ENCODE measurements around the gene FBRSL1. TPM values are rescaled to one million over a fixed set of nuclear protein-coding genes. Genes with fewer than 3 reads are reported as not detected.

The FBRSL1 gene
- total and polyA plus RNA-seq, 2 donors (not counting 3 experiments of a cell fraction or from before 2014, with no cell fraction given) = 19.3 to 79.8 TPM

- POLR2A ChIA-PET = no interaction called here
- Histone ChIP-seq H3K4me2 (ENCODE audit: insufficient read depth, low read length) (no peak overlapping the region), H3K27me3 (ENCODE audit: control insufficient read depth in 2 of 2, insufficient read depth in 2 of 2, low read length in 2 of 2) (no peaks in the 10 kb centered on the region), H3K9me3 (replicated peaks; ENCODE audit: control insufficient read depth, insufficient read depth, low read length) (no peaks in the 10 kb centered on the region), H4K20me1 (replicated peaks; ENCODE audit: control insufficient read depth, extremely low read depth, insufficient read depth, low read length) (no peaks in the 10 kb centered on the region), H3K79me2 (ENCODE audit: control insufficient read depth, insufficient read depth, low read length) (no peaks in the 10 kb centered on the region), H3K4me3 (replicated peaks in 1 of 3; ENCODE audit: insufficient read depth in 1 of 3, low read depth in 1 of 3, low read length in 3 of 3) (no peak overlapping the region), H3K9me1 (replicated peaks; ENCODE audit: control insufficient read depth, extremely low read depth, insufficient read depth, low read length) (no peaks in the 10 kb centered on the region), H3K4me1 (ENCODE audit: control insufficient read depth, extremely low read depth, insufficient read depth, low read length) (no peaks in the 10 kb centered on the region), H2AFZ (ENCODE audit: low read depth, low read length) (no peak overlapping the region), H3K36me3 (ENCODE audit: control insufficient read depth in 2 of 2, extremely low read depth in 1 of 2, insufficient read depth in 2 of 2, low read length in 2 of 2) (no peaks in the 10 kb centered on the region), H3K27ac (ENCODE audit: insufficient read depth, low read depth, low read length) (no peak overlapping the region), H3K9ac (replicated peaks; ENCODE audit: extremely low read depth, insufficient read depth, low read length) (no peak overlapping the region)
- intact Hi-C loops (cut with micrococcal nuclease) = no loop called here
- TF ChIP-seq POLR2A (IDR thresholded peaks at IDR 0.05; ENCODE audit: low read depth, low read length) (no peak), JUN (IDR thresholded peaks at IDR 0.05; ENCODE audit: borderline replicate concordance, insufficient read depth, insufficient read length, low read depth) (no peak), MYC (IDR thresholded peaks at IDR 0.05; ENCODE audit: low read depth, low read length) (no peak), CTCF (IDR thresholded peaks at IDR 0.05; ENCODE audit: extremely low read depth in 1 of 2, insufficient read depth in 1 of 2, low read depth in 1 of 2, low read length in 2 of 2) (no peak), FOS (IDR thresholded peaks at IDR 0.05; ENCODE audit: borderline replicate concordance, insufficient read depth, low read length) (no peak), GATA2 (IDR thresholded peaks at IDR 0.05; ENCODE audit: insufficient read depth, insufficient read length, low read depth, low read length) (no peak), EZH2 (IDR thresholded peaks at IDR 0.05; ENCODE audit: borderline replicate concordance, low read depth, low read length, severe bottlenecking) (no peak), POLR2AphosphoS5 (IDR thresholded peaks at IDR 0.05; ENCODE audit: insufficient read depth, low read depth, low read length) (no peak), MAX (IDR thresholded peaks at IDR 0.05; ENCODE audit: insufficient read depth, insufficient read length) (no peak)
- dilution Hi-C loops (cut with MboI; ENCODE audit: extremely low pct_ligation_motif_present, low sequenced_read_pairs) = no loop called here
- CTCF ChIA-PET = interaction anchor here (1.0 kb wide), 1 partner anchor 10 kb away, joined by 4 read pairs; no protein-coding TSS in a partner anchor
- FAIRE-seq = no peak
- no peak for DNase-seq (ENCODE audit: low read depth, low spot score)
- BruUV-seq (replicated peaks) = no TSS peak
Measured at GRCh38 chr12:132550830-132551640, 61.1 kb downstream of the FBRSL1 start.
